Ovary (tissue), 9 donors: ENCODE measurements around the gene PPIB. TPM values are rescaled to one million over a fixed set of nuclear protein-coding genes. Genes with fewer than 3 reads are reported as not detected.

ENCODE experiments used
- DNase-seq, 5 donors: peaks; one replicate each; pipeline ENCODE4 v3.0.0-alpha.2; 2019 to 2020
- H3K27ac ChIP-seq, 2 donors: fragments of 200-600 bp; one replicate each; pipeline versions ENCODE4 v1.5.1 to v1.8.0; 2019 to 2022
- H3K27me3 ChIP-seq: fragments of 200-600 bp; one replicate; pipeline ENCODE4 v1.8.0; 2022
- H3K36me3 ChIP-seq: fragments of 200-600 bp; sonication (generic); one replicate; pipeline ENCODE4 v1.5.1; 2019
- H3K4me1 ChIP-seq: one replicate; pipeline ENCODE4 v1.8.1; 2013; ENCODE audit warnings: mild to moderate bottlenecking, moderate library complexity; ENCODE audit not compliant: insufficient read depth
- H3K4me3 ChIP-seq: fragments of 200-600 bp; sonication (generic); one replicate; pipeline ENCODE4 v1.5.1; 2017
- H3K9me3 ChIP-seq, 2 donors: fragments of 200-600 bp in 1 of 2; sonication (generic) in 1 of 2; one replicate each; pipeline versions ENCODE4 v1.5.1 to v1.8.1; 2013 to 2019; ENCODE audit warnings: mild to moderate bottlenecking in 1 of 2, moderate library complexity in 1 of 2
- CTCF ChIP-seq, 3 donors: fragments of 450-650 bp in 2 of 3; fragments of 200-600 bp in 1 of 3; IDR thresholded peaks; one replicate each; pipeline versions ENCODE4 v1.5.1 to v1.8.0; 2016 to 2022; ENCODE audit warnings: antibody characterized with exemption in 3 of 3, mild to moderate bottlenecking in 1 of 3
- EP300 ChIP-seq: sonication (generic); formaldehyde crosslinking; IDR thresholded peaks from one replicate; pipeline ENCODE4 v1.6.1; 2017; ENCODE audit warnings: antibody characterized with exemption
- POLR2A ChIP-seq: fragments of 450-650 bp; IDR thresholded peaks from one replicate; pipeline ENCODE4 v1.6.1; 2017; ENCODE audit warnings: antibody characterized with exemption, mild to moderate bottlenecking, moderate library complexity
- WGBS, 3 donors: extraction: QIAGEN DNeasy Blood & Tissue Kit in 1 of 3; methylation state at CpG; one replicate each; pipeline versions ENCODE4 v1.1.5 to v1.1.7; 2013 to 2017; 5-methylcytosine and 5-hydroxymethylcytosine counted together
- intact Hi-C, 4 donors: fragments of 100-400 bp; cut with DNase I; formaldehyde crosslinking; loops; one replicate each; pipeline versions ENCODE4 v1.11.0 to v1.15.1; 2022 to 2023
- polyA plus RNA-seq, 2 donors: library from polyadenylated mRNA; stranded (reverse); fragments of 200-250 nt in 1 of 2; fragments of 350-450 nt in 1 of 2; fragmentation: Illumina TruSeq in 1 of 2; extraction: RNeasy Lipid Tissue Mini Kit (QIAGEN cat#74804) in 1 of 2; gene quantifications; one replicate each; pipeline ENCODE4 v1.2.3, GENCODE V29; 2013 to 2014
- total RNA-seq, 7 donors: library from RNA; depleted of rRNA in 2 of 7; stranded (reverse); fragments of >200 nt in 2 of 7; fragmentation: NEBNext Ultra II Directional in 3 of 7; extraction: Animal tissue kit (Norgen Biotek cat#: 25700) in 3 of 7; gene quantifications; one replicate each; pipeline versions ENCODE4 v1.1.0 to v1.2.4, GENCODE V29; 2016 to 2023
- donor health status: DM: no; HTN: no; CAD: no; lungs with moderate emphysema.
- donor health status: DM: no; HTN: no; CAD: no.
- donor health status: Bipolar disorder and iron deficiency.
- donor health status: DM: yes; HTN: yes; CAD: no.
- donor health status: DM: no; HTN: no; CAD: no.
- donor health status: DM: yes; HTN: yes; CAD: no.

The PPIB gene
- total and polyA plus RNA-seq, 9 donors = 201 to 589 (median 393) TPM

- TF ChIP-seq POLR2A = no peak
- TF ChIP-seq CTCF (IDR thresholded peaks at IDR 0.05) = no peak
- no peak for TF ChIP-seq EP300
- H3K36me3 ChIP-seq = no peaks in the 10 kb centered on the region
- intact Hi-C loops = loop anchor here in 1 of 4 donors (10.0 kb wide), 1 partner anchor 150 kb away; the partner anchor contains the start of gene CSNK1G1
Observed at GRCh38 chr15:64205202-64205601, 42.4 kb upstream of the PPIB start.

GRCh38 chr15:64197425-64197824 lies 34.6 kb upstream of the PPIB start:
- Histone ChIP-seq H3K9me3 (no peaks in the 10 kb centered on the region), H3K27ac (no peak overlapping the region), H3K36me3 (no peaks in the 10 kb centered on the region), H3K4me1 (no peaks in the 10 kb centered on the region), H3K27me3 (no peaks in the 10 kb centered on the region), H3K4me3 (no peak overlapping the region)
- intact Hi-C loops = no loop called here
- TF ChIP-seq EP300 = no peak
- no peak for TF ChIP-seq POLR2A
- TF ChIP-seq CTCF (IDR thresholded peaks at IDR 0.05) = no peak
- 27 to 51% (median 44%) methylated on average over 1 of the region's 1 CpG for WGBS, 3 donors
- no peak for DNase-seq

More at GRCh38 chr15:64205202-64205601, 42.4 kb upstream of the PPIB start:
- Histone ChIP-seq H3K9me3 (no peaks in the 10 kb centered on the region), H3K27me3 (no peaks in the 10 kb centered on the region), H3K4me1 (no peaks in the 10 kb centered on the region), H3K4me3 (no peak overlapping the region), H3K27ac (no peak overlapping the region)
- DNase-seq = no peak

GRCh38 chr15:64193971-64194370 lies 31.1 kb upstream of the PPIB start:
- WGBS, 3 donors = 87 to 90% (median 88%) methylated on average over 6 of the region's 6 CpGs
- Histone ChIP-seq H3K36me3 (no peaks in the 10 kb centered on the region), H3K4me1 (no peaks in the 10 kb centered on the region), H3K4me3 (no peak overlapping the region), H3K9me3 (no peaks in the 10 kb centered on the region), H3K27me3 (no peaks in the 10 kb centered on the region), H3K27ac (no peak overlapping the region)
- no peak for DNase-seq
- intact Hi-C loops = no loop called here
- TF ChIP-seq POLR2A (no peak), CTCF (IDR thresholded peaks at IDR 0.05) (no peak), EP300 (no peak)

- Histone ChIP-seq H3K9me3 (no peaks in the 10 kb centered on the region), H3K4me3 (no peak overlapping the region), H3K27ac (no peak overlapping the region), H3K27me3 (no peaks in the 10 kb centered on the region), H3K36me3 (no peaks in the 10 kb centered on the region), H3K4me1 (no peaks in the 10 kb centered on the region)
- TF ChIP-seq POLR2A (no peak), CTCF (IDR thresholded peaks at IDR 0.05) (no peak), EP300 (no peak)
- DNase-seq = no peak
- intact Hi-C loops = no loop called here
- 90 to 96% (median 95%) methylated on average over 5 of the region's 5 CpGs for whole genome bisulfite sequencing, 3 donors
Observed at GRCh38 chr15:64191971-64192830, 29.4 kb upstream of the PPIB start.
